SK-N-SH treated with all-trans-retinoic acid at 6 μM for 48 hours (cell line): ENCODE measurements around the gene NOTCH3.

ENCODE experiments used
- ARNTL ChIP-seq: fragments of 450-650 bp; formaldehyde crosslinking; IDR thresholded peaks from 2 replicates; pipeline ENCODE4 v1.5.0; 2020; ENCODE audit warnings: low read depth, mild to moderate bottlenecking, moderate library complexity, borderline replicate concordance
- CREB5 ChIP-seq: fragments of 250-450 bp; sonication (Bioruptor Pico); IDR thresholded peaks from 2 replicates; pipeline ENCODE4 v1.5.1; 2020; ENCODE audit warnings: low read depth, mild to moderate bottlenecking, moderate library complexity
- ESRRG ChIP-seq: fragments of 250-450 bp; sonication (Bioruptor Pico); IDR thresholded peaks from 2 replicates; pipeline ENCODE4 v1.6.1; 2021; ENCODE audit warnings: mild to moderate bottlenecking
- GLIS3 ChIP-seq: fragments of 250-450 bp; sonication (Bioruptor Pico); IDR thresholded peaks from 2 replicates; pipeline ENCODE4 v1.5.0; 2020; ENCODE audit warnings: mild to moderate bottlenecking, moderate library complexity
- PATZ1 ChIP-seq: fragments of 250-450 bp; sonication (Bioruptor Pico); IDR thresholded peaks from 2 replicates; pipeline ENCODE4 v1.8.0; 2020; ENCODE audit warnings: mild to moderate bottlenecking, moderate library complexity, borderline replicate concordance
- RARB ChIP-seq: fragments of 250-450 bp; sonication (Bioruptor Pico); IDR thresholded peaks from 2 replicates; pipeline ENCODE4 v1.8.0; 2021; ENCODE audit warnings: mild to moderate bottlenecking, moderate library complexity
- TCF4 ChIP-seq: fragments of 250-450 bp; sonication (Bioruptor Pico); IDR thresholded peaks from 2 replicates; pipeline ENCODE4 v1.8.0; 2021; ENCODE audit warnings: mild to moderate bottlenecking, moderate library complexity, borderline replicate concordance
- ZC3H10 ChIP-seq: fragments of 250-450 bp; sonication (Bioruptor Pico); IDR thresholded peaks from 2 replicates; pipeline ENCODE4 v1.5.1; 2021; ENCODE audit warnings: mild to moderate bottlenecking, moderate library complexity
- ZFP3 ChIP-seq: fragments of 250-450 bp; sonication (Bioruptor Pico); IDR thresholded peaks from 2 replicates; pipeline ENCODE4 v1.5.0; 2020; ENCODE audit warnings: mild to moderate bottlenecking, moderate library complexity
- ZFP30 ChIP-seq: fragments of 450-650 bp; formaldehyde crosslinking; IDR thresholded peaks from 2 replicates; pipeline ENCODE4 v1.5.0; 2022; ENCODE audit warnings: mild to moderate bottlenecking, moderate library complexity
- ZNF565 ChIP-seq: fragments of 450-650 bp; formaldehyde crosslinking; conservative IDR thresholded peaks from 2 replicates; pipeline ENCODE4 v1.5.0; 2020; ENCODE audit warnings: low read depth, mild to moderate bottlenecking, moderate library complexity
- TF ChIP-seq, protein P1 (sequence below): fragments of 250-450 bp; sonication (Bioruptor Pico); IDR thresholded peaks from 2 replicates; pipeline ENCODE4 v1.5.1; 2021; ENCODE audit warnings: mild to moderate bottlenecking, moderate library complexity

DNA sequence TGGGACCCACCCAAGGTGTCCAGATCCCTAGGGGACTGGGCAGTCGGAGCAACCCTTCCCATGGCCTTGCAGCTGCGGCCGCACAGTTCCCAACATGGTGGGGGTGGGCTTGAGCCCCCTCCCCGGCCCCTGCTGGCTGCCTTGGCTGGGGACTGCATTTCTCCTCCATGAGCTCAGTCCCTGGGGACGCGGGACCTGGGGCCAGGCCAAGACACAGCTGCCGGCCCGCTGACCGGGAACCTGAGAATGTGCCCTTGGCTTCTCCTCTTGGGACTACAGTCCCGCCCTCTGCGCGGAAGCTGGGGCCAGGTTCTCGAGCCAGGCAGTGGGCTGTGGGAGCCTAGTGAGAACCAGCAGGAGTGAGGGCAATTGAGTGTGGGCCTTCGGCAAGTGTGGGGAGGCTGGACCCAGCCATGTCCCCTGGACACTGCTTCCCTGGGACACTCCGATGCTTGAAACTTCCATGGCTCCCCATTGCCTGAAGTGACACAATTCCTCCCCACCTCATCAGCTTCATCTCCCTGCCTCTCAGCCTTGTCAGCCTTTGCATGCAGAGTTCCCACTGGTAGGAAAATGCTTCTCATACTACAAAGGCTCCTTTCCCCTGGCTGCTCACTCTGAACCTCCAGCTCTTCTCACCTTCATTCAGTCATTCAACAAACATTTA, 13.1 kb upstream of the NOTCH3 start:
- TF ChIP-seq TCF4 (CRISPR knock-in tag) (no peak), PATZ1 (CRISPR knock-in tag) (no peak), CREB5 (CRISPR knock-in tag) (no peak), RARB (CRISPR knock-in tag) (no peak), ZFP3 (CRISPR knock-in tag) (no peak), ARNTL (CRISPR knock-in tag) (no peak), ESRRG (CRISPR knock-in tag) (no peak), ZC3H10 (CRISPR knock-in tag) (no peak), ZFP30 (CRISPR knock-in tag) (no peak), GLIS3 (no peak), ZNF565 (no peak)
- TF ChIP-seq, protein P1, sequence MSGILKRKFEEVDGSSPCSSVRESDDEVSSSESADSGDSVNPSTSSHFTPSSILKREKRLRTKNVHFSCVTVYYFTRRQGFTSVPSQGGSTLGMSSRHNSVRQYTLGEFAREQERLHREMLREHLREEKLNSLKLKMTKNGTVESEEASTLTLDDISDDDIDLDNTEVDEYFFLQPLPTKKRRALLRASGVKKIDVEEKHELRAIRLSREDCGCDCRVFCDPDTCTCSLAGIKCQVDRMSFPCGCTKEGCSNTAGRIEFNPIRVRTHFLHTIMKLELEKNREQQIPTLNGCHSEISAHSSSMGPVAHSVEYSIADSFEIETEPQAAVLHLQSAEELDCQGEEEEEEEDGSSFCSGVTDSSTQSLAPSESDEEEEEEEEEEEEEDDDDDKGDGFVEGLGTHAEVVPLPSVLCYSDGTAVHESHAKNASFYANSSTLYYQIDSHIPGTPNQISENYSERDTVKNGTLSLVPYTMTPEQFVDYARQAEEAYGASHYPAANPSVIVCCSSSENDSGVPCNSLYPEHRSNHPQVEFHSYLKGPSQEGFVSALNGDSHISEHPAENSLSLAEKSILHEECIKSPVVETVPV: no peak
